ENCODE results near the gene KRT7.

DNA sequence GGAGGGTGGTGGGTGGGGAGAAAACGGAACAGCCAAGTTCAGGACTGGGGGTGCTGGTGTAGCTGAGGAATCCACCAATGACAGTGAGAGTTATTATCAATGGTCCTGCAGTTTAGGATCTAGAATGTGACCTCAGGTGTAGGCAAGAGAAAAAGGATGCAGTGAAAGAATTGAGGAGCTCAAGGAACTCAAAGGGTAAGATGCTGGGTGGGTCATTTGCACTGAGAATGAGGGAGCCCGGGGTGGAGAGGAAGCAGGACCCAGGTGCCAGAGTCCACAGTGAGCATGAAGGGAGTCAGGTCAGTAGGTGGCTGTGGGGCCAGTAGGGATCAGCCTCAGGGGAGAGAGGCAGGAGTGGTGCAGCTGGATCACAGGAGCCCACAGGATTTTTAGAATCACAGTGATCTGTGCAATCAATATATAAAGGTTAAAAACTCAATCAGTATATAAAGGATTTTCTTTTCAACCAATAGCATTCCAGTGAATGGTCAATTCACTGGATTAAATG is 3.2 kb upstream of the KRT7 start:
- TF ChIP-seq, protein P1, sequence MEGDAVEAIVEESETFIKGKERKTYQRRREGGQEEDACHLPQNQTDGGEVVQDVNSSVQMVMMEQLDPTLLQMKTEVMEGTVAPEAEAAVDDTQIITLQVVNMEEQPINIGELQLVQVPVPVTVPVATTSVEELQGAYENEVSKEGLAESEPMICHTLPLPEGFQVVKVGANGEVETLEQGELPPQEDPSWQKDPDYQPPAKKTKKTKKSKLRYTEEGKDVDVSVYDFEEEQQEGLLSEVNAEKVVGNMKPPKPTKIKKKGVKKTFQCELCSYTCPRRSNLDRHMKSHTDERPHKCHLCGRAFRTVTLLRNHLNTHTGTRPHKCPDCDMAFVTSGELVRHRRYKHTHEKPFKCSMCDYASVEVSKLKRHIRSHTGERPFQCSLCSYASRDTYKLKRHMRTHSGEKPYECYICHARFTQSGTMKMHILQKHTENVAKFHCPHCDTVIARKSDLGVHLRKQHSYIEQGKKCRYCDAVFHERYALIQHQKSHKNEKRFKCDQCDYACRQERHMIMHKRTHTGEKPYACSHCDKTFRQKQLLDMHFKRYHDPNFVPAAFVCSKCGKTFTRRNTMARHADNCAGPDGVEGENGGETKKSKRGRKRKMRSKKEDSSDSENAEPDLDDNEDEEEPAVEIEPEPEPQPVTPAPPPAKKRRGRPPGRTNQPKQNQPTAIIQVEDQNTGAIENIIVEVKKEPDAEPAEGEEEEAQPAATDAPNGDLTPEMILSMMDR (IDR thresholded peaks at IDR 0.05; ENCODE audit: low read depth, low read length): no peak
- TF ChIP-seq EZH2phosphoT487 (IDR thresholded peaks at IDR 0.05; ENCODE audit: low read depth): no peak

Data from OCI-LY3 (cell line).